SHP77 (cell line): ENCODE measurements around the gene NYNRIN.
A peak's percentile ranks its signal among the peaks of the same experiment; 100 is the strongest.
"Not testable (repeated sequence)": the region's sequence is repeated elsewhere in the genome, so short reads cannot be mapped to it uniquely, and the experiment has no call there.

Experiments used
- DNase-seq, 2 experiments: peaks; one replicate each; lab custom pipeline; 2025; lab: John Stamatoyannopoulos, UW

The NYNRIN gene

DNA sequence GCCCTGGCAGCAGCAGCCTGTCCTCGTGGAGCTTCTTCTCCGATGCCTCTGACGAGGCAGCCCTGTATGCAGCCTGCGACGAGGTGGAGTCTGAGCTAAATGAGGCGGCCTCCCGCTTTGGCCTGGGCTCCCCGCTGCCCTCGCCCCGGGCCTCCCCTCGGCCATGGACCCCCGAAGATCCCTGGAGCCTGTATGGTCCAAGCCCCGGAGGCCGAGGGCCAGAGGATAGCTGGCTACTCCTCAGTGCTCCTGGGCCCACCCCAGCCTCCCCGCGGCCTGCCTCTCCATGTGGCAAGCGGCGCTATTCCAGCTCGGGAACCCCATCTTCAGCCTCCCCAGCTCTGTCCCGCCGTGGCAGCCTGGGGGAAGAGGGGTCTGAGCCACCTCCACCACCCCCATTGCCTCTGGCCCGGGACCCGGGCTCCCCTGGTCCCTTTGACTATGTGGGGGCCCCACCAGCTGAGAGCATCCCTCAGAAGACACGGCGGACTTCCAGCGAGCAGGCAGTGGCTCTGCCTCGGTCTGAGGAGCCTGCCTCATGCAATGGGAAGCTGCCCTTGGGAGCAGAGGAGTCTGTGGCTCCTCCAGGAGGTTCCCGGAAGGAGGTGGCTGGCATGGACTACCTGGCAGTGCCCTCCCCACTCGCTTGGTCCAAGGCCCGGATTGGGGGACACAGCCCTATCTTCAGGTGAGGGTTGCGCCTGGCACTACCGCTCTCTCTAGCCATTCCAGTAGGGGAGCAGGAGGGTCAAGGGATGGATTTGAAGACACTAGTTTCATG lies 28.7 kb upstream of the NYNRIN start:
- DNase-seq, result no peak

DNA sequence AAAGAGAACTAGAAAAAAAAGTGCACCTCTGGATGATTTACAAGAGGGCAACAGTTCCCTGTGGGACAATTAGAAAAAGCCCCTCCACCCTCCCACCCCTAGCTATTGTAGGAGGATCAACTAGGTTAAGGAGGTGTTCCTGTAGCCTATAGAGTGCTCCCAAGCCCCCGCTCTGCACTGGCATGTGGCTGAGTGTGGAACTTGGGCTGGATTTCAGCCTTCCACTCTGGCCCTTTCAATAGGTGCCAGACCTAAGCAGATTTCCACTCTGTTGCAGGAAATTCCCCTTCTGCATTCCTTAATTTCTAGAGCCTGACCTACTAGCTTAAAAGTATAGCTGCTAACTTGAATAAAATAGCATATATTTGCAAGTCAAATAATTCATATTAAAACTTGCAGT lies 28.1 kb upstream of the NYNRIN start:
- DNase-seq, result no peak

DNA sequence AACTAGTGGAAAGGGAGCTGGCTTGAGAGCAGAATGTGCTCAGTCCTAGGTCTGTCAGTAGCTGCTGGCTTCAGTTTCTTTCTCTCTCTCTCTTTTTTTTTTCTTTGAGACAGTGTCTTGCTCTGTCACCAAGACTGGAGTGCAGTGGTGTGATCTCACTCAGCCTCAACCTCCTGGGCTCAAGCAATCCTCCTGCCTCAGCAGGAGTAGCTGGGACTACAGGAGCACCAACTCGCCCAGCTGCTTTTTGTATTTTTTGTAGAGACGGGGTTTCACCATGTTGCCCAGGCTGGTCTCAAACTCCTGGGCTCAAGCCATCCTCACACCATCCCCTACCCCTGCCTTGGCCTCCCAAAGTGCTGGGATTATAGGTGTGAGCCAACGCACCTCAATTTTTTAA lies 27.2 kb upstream of the NYNRIN start:
- DNase-seq, result not testable (repeated sequence)

DNA sequence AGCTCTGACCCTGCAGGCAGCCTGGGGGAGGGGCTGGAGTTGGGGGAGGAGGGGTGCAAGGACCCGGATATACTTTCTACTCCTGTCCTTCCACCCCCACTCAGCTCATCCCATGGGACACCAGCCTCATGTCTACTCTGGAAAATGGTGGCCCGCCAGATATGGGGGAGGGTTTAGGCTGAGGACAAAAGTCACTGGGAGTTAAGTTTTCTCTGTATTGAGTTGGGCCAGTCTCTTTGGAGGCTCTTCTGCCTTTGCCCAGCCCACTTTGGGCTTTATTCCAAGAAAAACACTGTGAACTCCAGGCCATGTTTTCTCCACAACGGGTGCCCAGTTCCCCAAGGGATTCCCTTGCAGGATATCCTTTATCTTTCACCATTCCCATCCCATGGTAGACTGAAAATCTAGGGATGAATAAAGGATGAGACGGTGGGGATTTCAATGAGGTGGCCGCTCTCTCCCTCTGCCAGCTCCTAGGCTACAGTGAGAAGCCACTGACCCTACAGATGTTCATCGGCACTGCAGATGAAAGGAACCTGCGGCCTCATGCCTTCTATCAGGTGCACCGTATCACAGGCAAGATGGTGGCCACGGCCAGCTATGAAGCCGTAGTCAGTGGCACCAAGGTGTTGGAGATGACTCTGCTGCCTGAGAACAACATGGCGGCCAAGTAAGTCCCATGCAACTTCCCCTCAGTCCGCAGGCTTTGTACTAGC lies 25.9 kb upstream of the NYNRIN start:
- DNase-seq, result peak; percentile 29 to 39

DNA sequence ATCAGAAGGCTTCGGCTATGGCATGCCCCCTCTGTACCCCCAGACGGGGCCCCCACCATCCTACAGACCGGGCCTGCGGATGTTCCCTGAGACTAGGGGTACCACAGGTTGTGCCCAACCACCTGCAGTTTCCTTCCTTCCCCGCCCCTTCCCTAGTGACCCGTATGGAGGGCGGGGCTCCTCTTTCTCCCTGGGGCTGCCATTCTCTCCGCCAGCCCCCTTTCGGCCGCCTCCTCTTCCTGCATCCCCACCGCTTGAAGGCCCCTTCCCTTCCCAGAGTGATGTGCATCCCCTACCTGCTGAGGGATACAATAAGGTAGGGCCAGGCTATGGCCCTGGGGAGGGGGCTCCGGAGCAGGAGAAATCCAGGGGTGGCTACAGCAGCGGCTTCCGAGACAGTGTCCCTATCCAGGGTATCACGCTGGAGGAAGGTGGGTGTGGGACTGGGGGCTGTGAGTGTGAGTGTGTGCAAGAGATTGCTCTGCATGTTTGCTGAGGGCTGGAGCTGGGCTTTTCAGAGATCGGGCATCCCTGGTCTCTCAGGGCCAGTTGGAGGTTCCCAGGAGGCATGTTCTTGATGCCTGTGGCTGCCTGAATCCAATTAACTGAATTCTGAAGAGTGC lies 22.2 kb upstream of the NYNRIN start:
- no peak for DNase-seq

DNA sequence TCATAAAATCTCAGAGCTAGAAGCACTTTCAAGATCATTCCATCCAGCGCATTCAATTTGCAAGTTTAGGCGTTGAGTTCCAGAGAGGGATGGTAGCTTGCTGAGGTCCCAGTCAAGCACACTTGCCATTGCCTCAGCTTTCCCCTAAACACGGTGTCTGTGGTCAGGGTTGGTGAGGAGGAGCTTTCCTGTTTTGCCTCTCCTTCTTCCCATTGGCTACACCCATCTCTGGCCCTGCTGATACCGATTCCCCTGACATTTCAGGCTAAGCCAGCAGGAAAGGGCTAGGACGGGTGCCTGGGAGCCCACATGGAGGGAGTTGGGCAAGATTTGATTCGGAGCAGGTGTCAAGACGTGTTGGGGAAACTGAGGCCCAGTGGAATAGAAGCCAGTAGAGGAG lies 21.7 kb upstream of the NYNRIN start:
- DNase-seq, result no peak

DNA sequence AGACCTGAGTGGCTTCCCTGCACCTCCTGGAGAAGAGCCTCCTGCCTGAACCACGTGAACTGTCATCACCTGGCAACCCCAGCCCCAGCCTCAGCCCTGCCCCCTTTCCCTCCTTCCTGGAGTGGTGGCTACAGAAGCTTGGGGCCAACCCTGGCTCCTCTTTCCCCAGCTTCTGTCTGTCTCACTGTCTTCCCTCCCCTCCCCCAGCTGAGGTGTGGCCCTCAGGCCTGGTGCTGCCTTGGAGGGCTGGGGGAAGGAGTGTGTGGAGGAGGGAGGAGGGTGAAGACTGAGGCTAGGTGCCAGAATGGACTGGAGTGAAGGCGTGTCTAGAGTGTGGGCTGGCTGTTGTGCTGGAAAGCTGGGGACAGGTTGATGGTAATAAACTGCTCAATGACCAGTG lies 21.1 kb upstream of the NYNRIN start:
- no peak for DNase-seq

DNA sequence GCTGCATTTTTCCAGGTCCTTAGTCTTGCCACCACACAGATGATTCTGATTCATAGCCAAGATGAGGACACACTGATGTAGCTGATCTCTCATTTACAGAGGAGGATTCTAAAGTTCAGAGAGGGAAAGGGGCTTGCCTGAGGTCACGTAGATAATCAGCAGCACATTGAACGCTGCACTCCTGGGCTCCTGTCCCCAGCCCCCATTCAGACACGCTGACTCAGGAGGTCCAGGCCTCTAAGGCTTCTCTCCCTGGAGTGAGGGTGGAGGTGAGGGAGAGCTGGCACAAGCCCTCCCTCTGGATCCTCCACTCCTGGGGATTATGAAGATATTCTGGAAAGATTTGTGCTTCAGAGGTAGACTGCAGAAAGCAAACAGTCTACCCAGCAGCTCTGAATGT lies 20.5 kb upstream of the NYNRIN start:
- DNase-seq, result no peak

DNA sequence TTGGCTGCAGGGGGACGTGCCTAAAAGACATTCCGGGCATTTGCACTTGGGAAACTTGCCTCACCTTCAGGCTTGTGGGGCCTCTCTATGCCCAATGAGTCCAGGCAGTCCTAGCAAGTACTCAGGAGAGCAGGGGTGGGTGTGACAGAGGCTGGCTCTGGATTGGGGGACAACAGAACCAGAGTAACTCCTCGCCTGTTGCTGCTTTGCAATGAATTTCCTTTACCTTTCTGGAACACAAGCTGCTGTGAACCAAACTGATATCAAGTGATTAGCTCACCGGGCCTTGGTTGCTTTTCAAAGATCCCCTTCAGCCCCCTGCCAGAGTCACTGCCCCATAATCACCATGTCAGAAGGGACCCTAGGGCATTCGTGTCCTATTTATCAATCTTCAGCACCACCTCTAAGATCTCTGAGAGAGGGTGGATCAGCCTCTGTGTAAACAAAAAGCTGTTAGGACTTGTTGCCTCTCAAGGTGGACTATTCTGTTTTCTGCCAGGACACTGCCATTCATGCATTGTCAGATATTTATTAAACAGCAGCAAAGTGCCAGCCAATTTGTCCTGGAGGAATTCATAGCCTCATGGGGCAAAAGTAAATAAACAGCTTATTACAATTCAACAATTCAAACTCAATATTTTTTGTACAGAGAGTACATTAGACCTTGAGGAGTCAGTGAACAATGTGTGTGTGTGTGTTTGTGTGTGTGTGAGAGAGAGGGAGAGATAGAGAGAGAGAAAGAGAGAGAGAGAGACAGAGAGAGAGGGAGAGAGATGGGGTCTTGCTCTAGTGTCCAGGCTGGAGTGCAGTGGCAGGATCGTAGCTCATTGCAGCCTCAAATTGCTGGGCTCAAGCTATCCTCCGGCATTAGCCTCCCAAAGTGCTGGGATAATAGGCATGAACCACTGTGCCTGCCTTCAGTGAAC lies 19.6 kb upstream of the NYNRIN start:
- DNase-seq, result no peak

DNA sequence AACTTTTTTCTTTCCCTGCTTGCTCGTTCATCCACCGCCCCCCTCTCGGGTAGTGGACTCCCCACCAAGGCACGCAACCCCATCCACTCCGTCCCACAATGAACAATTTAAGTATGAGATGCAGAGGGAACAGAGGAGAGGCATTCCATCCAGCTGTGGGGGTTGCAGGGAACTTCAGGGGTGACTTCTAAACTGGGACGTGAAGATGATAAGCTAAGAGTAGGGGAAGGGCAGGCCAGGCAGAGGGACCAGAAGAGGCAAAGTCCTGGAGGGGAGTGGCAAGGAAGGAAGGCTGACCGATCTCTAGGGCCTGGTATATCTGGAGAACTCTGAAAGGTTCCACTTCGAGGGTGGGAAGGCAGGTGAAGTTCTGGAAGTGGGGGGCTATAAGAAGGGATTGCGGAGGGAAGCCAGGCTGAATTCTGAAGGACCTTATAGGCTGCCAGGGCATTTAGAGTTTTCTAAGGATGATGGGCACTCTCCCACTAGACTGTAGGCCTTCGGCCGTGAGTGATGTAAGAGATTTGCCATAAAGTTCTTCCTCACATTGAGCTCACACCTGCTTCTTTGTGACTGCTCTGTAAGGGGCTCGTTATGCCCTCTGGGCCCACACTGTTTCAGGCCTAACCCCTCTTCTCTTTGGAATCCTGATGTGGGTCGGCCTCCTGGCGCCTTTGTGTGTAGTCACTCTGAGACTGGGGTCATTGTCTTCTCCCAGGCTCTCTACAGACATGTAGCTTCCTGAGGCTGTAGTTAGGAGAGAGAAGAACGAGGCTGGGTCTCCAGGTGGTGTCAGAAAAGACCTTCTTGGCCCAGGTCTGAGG lies 18.7 kb upstream of the NYNRIN start:
- no peak for DNase-seq

DNA sequence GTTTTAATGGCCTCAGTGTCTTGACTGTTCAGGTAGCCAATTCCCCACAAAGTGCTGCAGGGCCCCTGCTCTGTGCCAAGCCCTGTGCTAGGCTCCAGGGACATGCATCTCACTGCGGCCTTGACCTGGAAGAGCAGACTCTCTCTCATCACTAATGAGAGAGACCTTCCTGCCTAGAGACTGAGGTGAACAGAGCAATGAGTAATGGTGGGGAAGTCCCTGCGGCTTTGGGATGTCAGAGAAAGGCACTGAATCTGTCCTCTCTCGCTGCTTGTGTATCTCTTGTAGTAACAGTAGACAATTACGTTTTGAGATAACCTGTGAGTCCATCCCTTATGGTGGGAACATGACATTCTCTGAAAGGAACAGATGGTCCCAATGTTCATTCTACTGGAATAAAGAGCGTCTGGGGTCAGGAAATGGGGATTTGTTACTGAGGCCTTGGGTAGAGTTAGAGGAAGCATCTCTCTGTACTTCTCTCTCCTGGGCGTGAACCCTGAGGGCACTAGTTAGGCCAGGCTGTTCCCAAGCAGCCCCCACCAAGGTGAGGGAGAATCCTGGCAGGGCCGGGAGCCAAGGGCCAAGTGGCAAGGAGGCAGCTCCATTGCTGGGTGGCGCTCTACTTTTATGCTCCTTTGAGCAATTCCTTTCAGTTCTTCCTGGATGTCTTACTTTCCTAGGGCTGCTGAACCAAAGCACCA lies 17.3 kb upstream of the NYNRIN start:
- DNase-seq, result no peak

DNA sequence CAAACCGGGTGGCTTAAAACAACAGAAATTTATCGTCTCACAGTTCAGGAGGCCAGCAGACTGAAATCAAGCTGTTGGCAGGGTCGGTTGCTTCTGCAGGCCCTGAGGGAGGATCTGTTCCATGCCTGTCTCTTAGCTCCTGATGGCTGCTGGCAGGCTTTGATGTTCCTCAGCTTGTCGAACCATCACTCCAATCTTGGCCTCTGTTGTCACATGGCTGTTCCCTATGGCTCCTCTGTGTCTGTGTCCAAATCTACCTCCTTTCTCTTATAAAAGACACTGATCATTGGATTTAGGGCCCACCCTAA lies 16.8 kb upstream of the NYNRIN start:
- DNase-seq, result no peak

DNA sequence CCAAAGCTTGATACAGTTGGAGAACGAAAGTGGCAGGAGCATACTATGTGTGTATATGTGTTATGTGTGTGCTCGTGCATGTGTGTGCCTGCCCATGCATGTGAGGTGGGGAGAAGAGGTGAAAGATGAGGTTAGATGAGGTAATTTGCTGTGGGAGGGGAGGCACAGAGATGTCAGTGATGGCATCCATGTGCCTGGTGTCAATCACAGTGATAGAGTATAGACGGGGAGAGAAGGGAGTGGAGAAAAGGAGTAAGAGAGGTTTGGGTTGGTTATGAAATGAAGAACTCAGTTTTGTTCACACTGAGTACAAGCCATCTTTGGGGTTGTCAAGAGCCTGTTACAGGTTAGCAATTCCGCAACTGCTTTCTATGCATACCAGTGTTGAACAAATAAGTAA lies 14.6 kb upstream of the NYNRIN start:
- DNase-seq, result no peak

DNA sequence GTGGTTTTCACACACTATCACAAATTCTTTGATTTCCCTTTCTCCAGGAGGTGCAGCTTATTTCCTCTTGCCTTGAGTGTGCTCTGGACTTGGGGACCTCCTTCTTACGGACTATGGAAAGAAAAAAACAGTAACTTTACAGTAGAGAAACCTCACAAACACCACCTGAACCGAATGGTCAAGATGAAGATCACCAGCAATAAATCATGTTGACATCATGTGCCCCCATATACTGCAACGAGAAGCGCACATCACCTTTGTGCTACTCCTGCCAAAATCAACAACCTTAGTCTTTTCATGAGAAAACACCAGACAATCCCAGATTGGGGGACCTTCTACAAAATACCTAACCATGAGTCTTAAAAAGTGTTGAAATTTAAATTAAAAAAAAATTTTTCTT lies 13.3 kb upstream of the NYNRIN start:
- no peak for DNase-seq

DNA sequence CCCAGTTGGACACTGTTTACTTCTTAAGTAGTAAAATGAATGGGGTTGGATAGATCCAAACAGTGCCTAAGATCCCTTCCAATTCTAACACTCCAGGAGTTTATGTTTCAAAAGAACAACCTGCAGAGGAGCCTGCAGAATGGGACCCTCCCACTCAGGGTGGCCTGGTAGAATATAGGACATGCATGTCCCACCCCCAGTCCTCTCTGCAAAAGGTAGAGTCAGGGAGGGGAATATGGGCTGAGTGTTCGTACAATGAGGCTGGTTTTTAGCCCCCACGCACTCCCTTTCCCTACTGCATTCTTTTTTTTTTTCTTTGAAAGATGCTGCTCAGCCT lies 11.8 kb upstream of the NYNRIN start:
- DNase-seq, result no peak

DNA sequence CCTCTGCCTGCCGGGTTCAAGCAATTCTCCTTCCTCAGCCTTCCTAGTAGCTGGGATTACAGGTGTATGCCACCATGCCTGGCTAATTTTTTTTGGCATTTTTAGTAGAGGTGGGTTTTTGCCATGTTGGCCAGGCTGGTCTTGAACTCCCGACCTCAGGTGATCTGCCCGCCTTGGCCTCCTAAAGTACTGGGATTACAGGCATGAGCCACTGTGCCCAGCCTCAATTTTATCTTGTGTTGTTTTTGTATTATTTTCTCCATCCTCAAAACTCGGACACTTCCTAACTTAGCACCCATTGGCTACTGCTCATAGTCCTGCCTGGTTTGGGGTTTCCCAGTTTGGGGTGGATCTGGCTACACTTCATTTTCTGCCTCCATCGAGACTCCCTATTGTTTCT lies 11.2 kb upstream of the NYNRIN start:
- DNase-seq, result not testable (repeated sequence)

DNA sequence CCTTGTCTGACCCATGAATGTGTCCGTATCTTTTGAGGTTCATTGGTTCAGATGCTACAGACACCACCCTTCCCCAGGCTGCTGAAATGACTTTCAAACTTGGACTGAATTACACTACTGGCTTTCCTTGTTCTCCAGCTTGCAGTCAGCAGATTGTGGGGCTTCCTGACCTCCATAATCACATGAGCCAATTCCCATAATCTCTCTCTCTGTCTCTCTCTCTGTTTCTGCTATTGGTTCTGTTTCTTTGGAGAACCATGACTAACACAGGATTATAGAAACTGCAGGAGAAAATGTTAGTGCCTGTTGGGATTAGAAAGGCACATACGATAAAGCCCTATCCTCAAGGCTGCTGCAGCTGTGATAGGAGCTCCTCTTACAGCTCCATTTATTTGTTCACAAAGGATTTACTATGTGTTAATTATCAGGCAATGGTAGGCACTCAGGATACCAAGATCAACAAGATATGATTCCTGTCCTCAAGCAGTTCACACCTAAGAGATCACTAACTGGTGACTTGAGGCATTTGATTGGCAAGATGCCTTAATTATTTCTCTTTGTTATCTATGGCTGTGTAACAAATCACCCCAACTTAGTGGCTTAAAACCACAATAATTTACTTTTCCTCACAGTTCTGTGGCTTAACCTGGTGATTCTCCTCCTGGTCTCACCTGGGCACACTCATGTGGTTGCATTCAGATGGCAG lies 10.2 kb upstream of the NYNRIN start:
- DNase-seq, result no peak

DNA sequence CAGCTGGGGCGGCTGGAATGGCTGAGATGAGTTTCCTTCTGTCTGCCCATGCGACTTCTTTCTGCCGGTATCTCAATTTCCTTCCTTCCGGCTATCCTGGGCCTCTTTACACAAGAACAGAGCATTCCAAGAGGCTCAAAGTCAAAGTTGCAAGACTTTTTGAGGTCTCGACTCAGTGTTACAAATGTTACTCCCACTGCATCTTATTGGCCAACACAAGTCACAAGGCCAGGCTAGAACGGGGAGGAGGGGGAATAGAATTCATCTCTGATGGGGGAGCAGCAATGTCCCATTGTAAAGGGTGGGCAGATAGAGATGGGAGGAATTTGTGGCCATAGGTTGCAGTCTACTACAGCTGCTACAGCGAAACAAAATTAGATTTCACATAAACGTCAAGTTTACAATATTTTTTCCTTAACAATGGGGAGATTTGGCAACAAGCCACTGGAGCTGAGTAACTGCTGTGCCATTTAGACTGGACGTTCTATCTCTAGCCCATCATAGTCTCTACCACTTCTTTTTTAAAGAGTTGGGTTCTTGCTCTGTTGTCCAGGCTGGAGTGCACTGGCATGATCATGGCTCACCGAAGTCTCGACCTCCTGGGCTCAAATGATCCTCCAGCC lies 9.5 kb upstream of the NYNRIN start:
- no peak for DNase-seq

DNA sequence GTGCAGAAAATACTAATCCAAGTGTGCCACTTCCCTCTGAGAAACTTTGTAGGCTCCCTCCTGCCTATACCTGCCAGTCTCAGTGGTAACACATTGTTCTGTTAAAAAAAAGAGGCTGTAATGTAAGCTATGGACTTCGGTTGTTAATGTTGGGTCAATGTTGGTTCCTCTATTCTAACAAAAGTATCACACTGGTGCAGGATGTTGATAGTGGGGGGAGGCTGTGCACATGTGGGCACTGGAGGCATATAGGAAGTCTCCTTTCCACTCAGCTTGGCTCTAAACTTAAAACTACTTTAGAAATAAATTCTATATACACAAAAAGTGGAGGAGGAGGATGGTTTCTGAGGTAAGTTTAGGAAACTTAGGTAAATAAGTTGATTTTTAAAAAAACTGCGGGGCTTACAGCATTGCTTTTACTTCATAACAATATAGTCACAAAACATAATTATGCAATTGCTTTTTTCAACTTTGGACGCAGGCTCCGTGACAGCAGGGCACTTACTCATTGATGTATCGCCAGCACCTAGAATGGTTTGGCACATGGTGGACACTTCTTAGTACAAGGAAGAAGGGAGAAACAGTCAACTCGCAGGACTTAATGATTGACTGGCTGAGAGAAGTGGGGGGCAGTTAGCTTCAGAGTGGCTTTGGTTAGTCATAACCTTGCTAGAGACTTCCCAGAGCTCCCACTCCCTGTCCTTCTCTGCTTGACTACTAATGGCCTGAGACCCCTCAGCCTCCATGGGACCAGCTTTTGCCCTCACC lies 7.9 kb upstream of the NYNRIN start:
- no peak for DNase-seq
